ENCODE results near the gene SH3BGR. TPM values are rescaled to one million over a fixed set of nuclear protein-coding genes. Genes with fewer than 3 reads are reported as not detected.

SH3BGR gene
- total RNA-seq, 1 donor from 2014 or later: 58.5 TPM

DNA sequence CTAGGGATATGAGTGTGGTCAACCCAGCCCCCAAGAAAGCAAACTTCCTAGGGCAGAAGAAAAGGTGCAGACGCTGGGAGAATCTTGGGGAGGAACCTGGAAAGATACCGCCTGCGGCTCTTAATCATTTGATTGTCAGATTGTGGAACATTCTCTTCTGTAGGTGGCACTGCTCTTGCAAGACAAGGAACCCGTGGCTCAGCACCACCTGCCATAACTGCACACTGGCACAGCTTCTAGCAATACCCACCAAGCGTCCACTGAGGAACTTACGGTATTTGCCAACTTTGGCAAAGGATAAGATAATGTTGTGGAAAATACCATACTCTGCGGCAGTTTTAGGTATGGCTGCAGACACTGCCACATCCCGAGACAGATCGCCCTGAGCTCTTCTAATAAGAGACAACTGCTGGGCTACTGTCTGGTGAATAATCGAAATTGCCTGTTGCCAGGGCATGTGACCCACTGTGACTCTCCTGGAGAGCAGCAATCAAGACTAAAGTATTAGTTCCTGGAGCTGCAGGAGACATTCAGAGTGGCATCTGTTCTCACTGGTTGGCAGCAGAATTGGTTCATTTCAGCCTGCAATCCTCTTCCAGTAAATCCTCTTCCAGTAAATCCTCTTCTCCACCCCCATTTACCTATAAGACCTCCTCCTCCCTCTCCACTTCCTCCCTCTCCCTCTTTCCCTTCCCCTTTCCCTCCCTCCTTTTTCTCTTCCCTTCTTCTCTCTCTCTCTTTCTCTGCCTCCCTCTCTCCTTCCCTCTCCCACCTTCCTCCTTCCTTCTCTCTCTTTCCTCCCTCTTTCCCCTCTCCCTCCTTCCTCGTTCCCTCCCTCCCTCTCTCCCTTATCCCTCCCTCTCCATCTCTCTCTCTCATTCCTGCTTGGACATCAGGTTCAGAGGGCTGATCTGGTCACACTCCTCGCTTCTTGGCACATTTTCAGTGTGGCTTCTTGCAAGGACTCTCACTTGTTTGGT is 111.3 kb downstream of the SH3BGR start:
- Histone ChIP-seq H3K9ac (ENCODE audit: low read depth in 1 of 3, low read length in 3 of 3) (no peak overlapping the region), H3K9me3 (ENCODE audit: control insufficient read depth in 3 of 3, low read length in 3 of 3) (no peaks in the 10 kb centered on the region), H3K4me3 (ENCODE audit: low read length in 3 of 3) (no peak overlapping the region), H3K4me1 (ENCODE audit: control insufficient read depth in 3 of 3, insufficient read depth in 3 of 3, low read length in 3 of 3) (no peaks in the 10 kb centered on the region), H3K27ac (ENCODE audit: low read depth, low read length) (no peak overlapping the region), H3K36me3 (ENCODE audit: control insufficient read depth in 3 of 3, insufficient read depth in 3 of 3, low read length in 3 of 3) (no peaks in the 10 kb centered on the region), H3K27me3 (ENCODE audit: control insufficient read depth in 3 of 3, insufficient read depth in 3 of 3, low read length in 3 of 3) (no peaks in the 10 kb centered on the region)

DNA sequence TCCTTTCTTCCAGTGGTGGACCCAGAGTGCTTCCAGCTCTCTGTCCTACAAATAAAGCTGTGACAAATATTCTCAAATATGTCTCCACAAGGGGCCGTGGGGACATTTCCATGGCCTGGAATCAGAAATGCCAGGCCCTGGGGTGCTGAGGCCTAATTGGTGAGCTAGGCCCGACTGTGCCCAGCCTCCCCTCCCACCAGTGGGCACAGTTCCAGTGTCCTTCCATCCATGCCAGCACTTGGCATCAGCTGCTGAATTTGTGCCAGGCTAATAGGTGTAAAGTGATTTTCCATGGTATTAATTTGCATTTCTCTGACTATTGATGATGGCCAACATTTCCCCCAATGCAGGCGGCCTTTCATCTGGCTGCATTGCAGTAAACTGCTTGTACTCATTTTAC is 112.4 kb downstream of the SH3BGR start:
- Histone ChIP-seq H3K9me3 (ENCODE audit: control insufficient read depth in 3 of 3, low read length in 3 of 3) (no peaks in the 10 kb centered on the region), H3K4me1 (ENCODE audit: control insufficient read depth in 3 of 3, insufficient read depth in 3 of 3, low read length in 3 of 3) (no peaks in the 10 kb centered on the region), H3K4me3 (ENCODE audit: low read length in 3 of 3) (no peak overlapping the region), H3K27me3 (ENCODE audit: control insufficient read depth in 3 of 3, insufficient read depth in 3 of 3, low read length in 3 of 3) (no peaks in the 10 kb centered on the region), H3K9ac (ENCODE audit: low read depth in 1 of 3, low read length in 3 of 3) (no peak overlapping the region), H3K36me3 (ENCODE audit: control insufficient read depth in 3 of 3, insufficient read depth in 3 of 3, low read length in 3 of 3) (no peaks in the 10 kb centered on the region), H3K27ac (ENCODE audit: low read depth, low read length) (no peak overlapping the region)

Small RNA genes within 50 kb of the gene (small RNA-seq; reads per million reads assigned to genes)
- gene MIR6508: not detected

Other genes starting within 250 kb of the SH3BGR start
- 142 TPM for gene BRWD1, start 138.3 kb upstream of the SH3BGR start, total RNA-seq
- gene HMGN1, start 102.9 kb upstream of the SH3BGR start, total RNA-seq: 87.7 TPM
- 0.52 TPM for gene LCA5L, start 6.2 kb upstream of the SH3BGR start, total RNA-seq
- under 0.01 TPM for gene B3GALT5, start 161.0 kb downstream of the SH3BGR start, total RNA-seq

Data from skeletal muscle tissue (tissue), 5 donors.